Sigmoid colon (tissue), 4 donors: ENCODE measurements around the gene SLC30A2.

Experiments
- CTCF ChIP-seq, 4 experiments: fragments of 450-650 bp in 3 of 4; fragments of 200-600 bp in 1 of 4; IDR thresholded peaks; one replicate each; pipeline ENCODE4 v1.5.1; 2016 to 2019; ENCODE audit warnings: antibody characterized with exemption in 4 of 4, mild to moderate bottlenecking in 3 of 4, moderate library complexity in 2 of 4
- EP300 ChIP-seq, 4 donors: sonication (generic); formaldehyde crosslinking; IDR thresholded peaks; one replicate each; pipeline ENCODE4 v1.6.1; 2017; ENCODE audit warnings: antibody characterized with exemption in 4 of 4
- POLR2A ChIP-seq, 2 donors: fragments of 450-650 bp; IDR thresholded peaks; one replicate each; pipeline ENCODE4 v1.6.1; 2016; ENCODE audit warnings: antibody characterized with exemption in 2 of 2, mild to moderate bottlenecking in 2 of 2, moderate library complexity in 2 of 2
- POLR2AphosphoS5 ChIP-seq, 4 donors: sonication (generic); formaldehyde crosslinking; IDR thresholded peaks; one replicate each; pipeline ENCODE4 v1.6.1; 2017; ENCODE audit warnings: antibody characterized with exemption in 4 of 4

DNA sequence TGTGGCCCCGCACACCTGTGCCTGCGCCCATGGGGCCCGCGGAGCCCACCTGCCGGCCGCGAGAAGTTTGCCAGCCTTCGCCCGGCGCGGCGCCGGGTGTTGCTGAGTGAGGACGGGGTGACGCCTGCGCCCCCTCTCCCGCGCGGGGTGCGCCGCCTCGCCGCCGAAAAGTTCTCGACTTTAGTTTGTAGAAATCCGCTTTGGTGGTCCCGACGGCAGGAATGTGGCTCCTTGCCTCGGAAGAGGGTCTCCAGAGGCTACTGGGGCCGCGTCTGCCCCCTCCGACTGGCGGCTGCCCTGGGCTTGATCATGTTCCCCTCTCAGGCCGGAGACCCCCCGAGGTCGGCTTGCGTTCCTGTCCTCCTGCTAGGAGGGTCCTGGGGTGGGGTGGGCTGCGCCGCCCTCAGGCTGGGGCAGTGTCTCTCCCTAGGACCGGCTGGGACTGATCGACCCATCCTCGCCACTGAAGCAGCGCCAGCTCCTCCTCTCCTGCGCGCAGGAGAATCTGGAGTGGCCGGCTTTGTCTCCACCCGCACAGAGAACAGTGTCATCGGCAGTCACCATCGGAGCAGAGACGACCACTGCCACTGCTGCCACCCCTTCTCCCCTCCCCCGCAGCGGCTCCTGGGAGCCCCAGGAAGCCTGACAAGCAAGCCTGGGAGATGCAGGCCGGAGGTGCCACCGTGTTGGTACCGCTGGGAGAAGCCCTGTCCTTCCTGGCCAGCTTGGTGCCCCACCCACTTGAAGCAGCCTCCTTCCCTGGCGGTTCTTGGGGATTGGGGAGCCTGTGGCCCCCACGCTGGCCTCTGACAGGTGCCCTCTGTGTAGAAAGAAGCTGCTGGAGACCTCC lies 553 bp upstream of the SLC30A2 start:
- TF ChIP-seq CTCF (IDR thresholded peaks at IDR 0.05) (no peak), POLR2AphosphoS5 (IDR thresholded peaks at IDR 0.05) (no peak), POLR2A (IDR thresholded peaks at IDR 0.05) (no peak), EP300 (IDR thresholded peaks at IDR 0.05) (no peak)
